DOHH2 (cell line): ENCODE results near the gene SOX1.

Source experiments
- H3F3A ChIP-seq: fragments of 200-600 bp; sonication (generic), shearing (Covaris generic); 2 replicates; pipeline ENCODE4 v1.6.0; 2016; ENCODE audit warnings: antibody characterized with exemption, mild to moderate bottlenecking; ENCODE audit not compliant: control insufficient read depth, insufficient read depth
- H3K27ac ChIP-seq: fragments of 200-600 bp; sonication (generic); 2 replicates; pipeline ENCODE4 v1.5.1; 2014; ENCODE audit warnings: low read depth, mild to moderate bottlenecking, low read length, moderate library complexity
- H3K27me3 ChIP-seq: fragments of 200-600 bp; sonication (generic); 2 replicates; pipeline ENCODE4 v1.6.1; 2014; ENCODE audit warnings: mild to moderate bottlenecking, low read length, mixed read lengths; ENCODE audit not compliant: control insufficient read depth
- H3K36me3 ChIP-seq: fragments of 200-600 bp; sonication (generic); 2 replicates; pipeline ENCODE4 v1.6.1; 2014; ENCODE audit warnings: mild to moderate bottlenecking, low read length, moderate library complexity, mixed read lengths; ENCODE audit not compliant: control insufficient read depth
- H3K4me1 ChIP-seq: fragments of 200-600 bp; sonication (generic); 2 replicates; pipeline ENCODE4 v1.6.1; 2014; ENCODE audit warnings: mild to moderate bottlenecking, low read length, mixed read lengths; ENCODE audit not compliant: control insufficient read depth
- H3K4me2 ChIP-seq: fragments of 200-600 bp; sonication (generic); 2 replicates; pipeline ENCODE4 v1.6.0; 2014; ENCODE audit warnings: mild to moderate bottlenecking, low read length, moderate library complexity
- H3K4me3 ChIP-seq: fragments of 200-600 bp; sonication (generic); 2 replicates; pipeline ENCODE4 v1.5.1; 2014; ENCODE audit warnings: mild to moderate bottlenecking, low read length, mixed read lengths
- H3K79me2 ChIP-seq: fragments of 200-600 bp; sonication (generic); 2 replicates; pipeline ENCODE4 v1.6.1; 2014; ENCODE audit warnings: mild to moderate bottlenecking, low read length, mixed read lengths; ENCODE audit not compliant: control insufficient read depth
- H3K9me2 ChIP-seq: fragments of 200-600 bp; sonication (generic); replicated peaks from 2 replicates; pipeline ENCODE4 v1.6.1; 2014; ENCODE audit warnings: mild to moderate bottlenecking, low read length, mixed read lengths; ENCODE audit not compliant: control insufficient read depth
- H3K9me3 ChIP-seq: fragments of 200-600 bp; sonication (generic); 2 replicates; pipeline ENCODE4 v1.6.1; 2014; ENCODE audit warnings: antibody characterized with exemption, low read length, mixed read lengths; ENCODE audit not compliant: control insufficient read depth, insufficient read depth
- H4K20me1 ChIP-seq: fragments of 200-600 bp; sonication (generic); 2 replicates; pipeline ENCODE4 v1.6.0; 2014; ENCODE audit warnings: low read depth, mild to moderate bottlenecking, antibody characterized with exemption, low read length, moderate library complexity; ENCODE audit not compliant: control insufficient read depth, insufficient read depth
- EZH2phosphoT487 ChIP-seq: fragments of 200-600 bp; sonication (generic); IDR thresholded peaks from 2 replicates; pipeline ENCODE4 v1.6.1; 2017; ENCODE audit warnings: borderline replicate concordance, mild to moderate bottlenecking, antibody characterized with exemption, low read length, moderate library complexity, mixed read lengths
- TF ChIP-seq, protein P1 (sequence below): fragments of 200-600 bp; sonication (generic); IDR thresholded peaks from one replicate; pipeline ENCODE4 v1.5.1; 2014; ENCODE audit warnings: antibody characterized with exemption, mild to moderate bottlenecking, low read depth, low read length; ENCODE audit not compliant: poor library complexity, severe bottlenecking

SOX1 gene

DNA sequence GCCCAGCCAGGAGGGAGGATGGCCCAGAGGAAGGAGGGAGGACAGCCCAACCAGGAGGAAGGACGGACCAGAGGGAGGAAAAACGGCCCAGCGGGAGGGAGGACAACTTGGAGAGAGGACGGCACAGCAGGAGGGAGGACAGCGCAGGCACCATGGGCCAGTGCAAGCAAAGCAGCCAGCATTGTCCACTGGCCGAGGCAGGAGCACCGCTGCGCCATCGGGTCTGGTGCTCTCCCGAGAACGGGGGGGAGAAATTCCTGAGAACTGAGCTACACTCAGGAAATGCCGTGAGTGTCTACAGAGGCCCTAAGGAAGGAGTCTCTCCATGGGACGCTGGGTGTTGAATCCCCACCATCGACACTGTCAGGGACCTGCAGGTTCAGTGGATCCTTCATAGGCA, 38.5 kb upstream of the SOX1 start:
- H3K27ac ChIP-seq: no peak overlapping the region
- no peak overlapping the region for H3K4me3 ChIP-seq
- no peaks in the 10 kb centered on the region for H4K20me1 ChIP-seq
- no peak overlapping the region for H3K4me2 ChIP-seq
- H3F3A ChIP-seq: no peaks in the 10 kb centered on the region
- no peaks in the 10 kb centered on the region for H3K36me3 ChIP-seq
- H3K9me3 ChIP-seq: peaks cover 11% of the 10 kb centered on the region; the same call in 1 of the 2 replicates
- H3K27me3 ChIP-seq: no peaks in the 10 kb centered on the region
- TF ChIP-seq, protein P1, sequence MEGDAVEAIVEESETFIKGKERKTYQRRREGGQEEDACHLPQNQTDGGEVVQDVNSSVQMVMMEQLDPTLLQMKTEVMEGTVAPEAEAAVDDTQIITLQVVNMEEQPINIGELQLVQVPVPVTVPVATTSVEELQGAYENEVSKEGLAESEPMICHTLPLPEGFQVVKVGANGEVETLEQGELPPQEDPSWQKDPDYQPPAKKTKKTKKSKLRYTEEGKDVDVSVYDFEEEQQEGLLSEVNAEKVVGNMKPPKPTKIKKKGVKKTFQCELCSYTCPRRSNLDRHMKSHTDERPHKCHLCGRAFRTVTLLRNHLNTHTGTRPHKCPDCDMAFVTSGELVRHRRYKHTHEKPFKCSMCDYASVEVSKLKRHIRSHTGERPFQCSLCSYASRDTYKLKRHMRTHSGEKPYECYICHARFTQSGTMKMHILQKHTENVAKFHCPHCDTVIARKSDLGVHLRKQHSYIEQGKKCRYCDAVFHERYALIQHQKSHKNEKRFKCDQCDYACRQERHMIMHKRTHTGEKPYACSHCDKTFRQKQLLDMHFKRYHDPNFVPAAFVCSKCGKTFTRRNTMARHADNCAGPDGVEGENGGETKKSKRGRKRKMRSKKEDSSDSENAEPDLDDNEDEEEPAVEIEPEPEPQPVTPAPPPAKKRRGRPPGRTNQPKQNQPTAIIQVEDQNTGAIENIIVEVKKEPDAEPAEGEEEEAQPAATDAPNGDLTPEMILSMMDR: no peak
- TF ChIP-seq EZH2phosphoT487: no peak
- H3K9me2 ChIP-seq: no peaks in the 10 kb centered on the region
- H3K79me2 ChIP-seq: no peaks in the 10 kb centered on the region
- H3K4me1 ChIP-seq: no peaks in the 10 kb centered on the region

DNA sequence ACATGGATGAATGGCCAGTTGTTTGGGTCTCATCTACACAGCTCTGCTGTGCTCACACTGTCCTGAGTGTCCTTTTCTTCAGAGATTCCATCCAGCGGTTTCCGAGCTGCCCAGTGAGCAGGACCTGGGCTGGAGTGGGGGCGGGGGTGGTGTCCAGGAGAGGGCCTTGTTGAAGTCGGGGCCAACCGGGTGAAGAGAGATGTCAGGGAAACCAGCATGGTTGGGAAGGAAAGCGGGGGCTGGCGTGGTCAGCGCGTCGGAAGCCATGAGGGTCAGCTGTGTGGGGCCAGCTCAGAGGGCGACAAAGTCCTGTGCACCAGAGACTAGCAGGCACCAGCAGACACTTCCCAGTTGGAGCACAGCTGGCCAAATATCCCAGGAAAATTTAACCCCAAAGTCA, 37.8 kb upstream of the SOX1 start:
- TF ChIP-seq EZH2phosphoT487: no peak
- TF ChIP-seq, protein P1: no peak
- no peaks in the 10 kb centered on the region for H3K27me3 ChIP-seq
- no peaks in the 10 kb centered on the region for H4K20me1 ChIP-seq
- H3K4me2 ChIP-seq: no peak overlapping the region
- no peaks in the 10 kb centered on the region for H3K36me3 ChIP-seq
- H3K4me1 ChIP-seq: no peaks in the 10 kb centered on the region
- H3F3A ChIP-seq: no peaks in the 10 kb centered on the region
- H3K79me2 ChIP-seq: no peaks in the 10 kb centered on the region
- H3K4me3 ChIP-seq: no peak overlapping the region
- no peaks in the 10 kb centered on the region for H3K9me2 ChIP-seq
- H3K9me3 ChIP-seq: peaks cover 11% of the 10 kb centered on the region; the same call in 1 of the 2 replicates
- no peak overlapping the region for H3K27ac ChIP-seq

DNA sequence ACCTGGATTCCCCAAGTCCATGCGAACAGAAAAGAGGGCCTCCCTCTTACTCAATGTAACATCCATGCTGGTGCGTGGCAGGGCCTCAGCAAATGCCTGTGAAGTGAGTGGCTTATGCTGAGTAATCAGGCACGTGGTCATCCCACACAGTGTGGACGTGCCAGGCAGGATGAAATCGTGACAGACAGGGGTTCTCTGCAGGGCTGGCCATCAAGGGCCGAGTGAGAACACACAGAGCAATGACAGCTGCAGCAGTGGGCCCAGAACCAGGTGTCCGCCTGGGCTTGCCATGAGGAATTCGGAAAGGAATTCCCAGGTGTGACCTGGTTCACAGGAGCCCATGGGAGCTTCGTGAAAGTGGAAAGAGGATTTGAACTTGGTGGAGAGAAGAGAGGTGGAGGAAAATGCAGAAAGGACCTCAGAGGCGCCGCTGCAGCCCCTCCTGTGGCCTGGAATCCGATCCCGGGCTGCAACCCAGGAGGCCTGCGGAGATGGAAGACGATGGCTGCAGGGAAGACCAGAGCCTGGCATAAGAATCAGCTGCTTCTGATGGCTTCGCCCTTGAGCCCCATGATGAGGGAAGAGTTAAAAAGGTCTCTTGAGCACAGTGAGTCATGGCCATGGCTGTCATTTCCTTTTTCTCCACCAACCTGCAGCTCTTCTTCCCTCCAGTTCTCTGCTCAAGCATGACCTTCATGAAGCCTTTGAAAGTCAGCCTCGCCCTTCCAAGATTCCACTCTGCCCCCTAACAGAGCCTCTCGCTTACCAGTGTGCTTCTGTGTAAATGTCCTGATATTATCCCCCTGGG, 34.6 kb upstream of the SOX1 start:
- Histone ChIP-seq H3K79me2 (no peaks in the 10 kb centered on the region), H3K27me3 (no peaks in the 10 kb centered on the region), H3K4me3 (no peak overlapping the region), H3K9me3 (no peaks in the 10 kb centered on the region; the same call in 1 of the 2 replicates), H3K9me2 (no peaks in the 10 kb centered on the region), H4K20me1 (no peaks in the 10 kb centered on the region), H3K4me1 (no peaks in the 10 kb centered on the region), H3F3A (no peaks in the 10 kb centered on the region), H3K4me2 (no peak overlapping the region), H3K27ac (no peak overlapping the region), H3K36me3 (no peaks in the 10 kb centered on the region)
- TF ChIP-seq EZH2phosphoT487: no peak
- TF ChIP-seq, protein P1: no peak
